Smooth muscle cell (in vitro differentiated cells): ENCODE data around the gene HEMK1. TPM values are rescaled to one million over a fixed set of nuclear protein-coding genes. Genes with fewer than 3 reads are reported as not detected.

Experiments used
- DNase-seq: peaks from one replicate; lab custom pipeline; 2025; ENCODE audit not compliant: unreplicated experiment; lab: John Stamatoyannopoulos, UW
- H2AFZ ChIP-seq: fragments of 200-600 bp; sonication (generic); 2 replicates; pipeline ENCODE4 v1.6.0; 2016; ENCODE audit warnings: antibody characterized with exemption, low read depth, mild to moderate bottlenecking
- H3F3A ChIP-seq: fragments of 200-600 bp; sonication (generic); 2 replicates; pipeline ENCODE4 v1.6.0; 2017; ENCODE audit warnings: antibody characterized with exemption, low read depth
- H3K27ac ChIP-seq: fragments of 200-600 bp; sonication (generic); 2 replicates; pipeline ENCODE4 v1.5.1; 2016; ENCODE audit warnings: low read depth, mild to moderate bottlenecking
- H3K27me3 ChIP-seq: fragments of 200-600 bp; sonication (generic); 2 replicates; pipeline ENCODE4 v1.6.1; 2016; ENCODE audit warnings: low read depth, mild to moderate bottlenecking
- H3K36me3 ChIP-seq: fragments of 200-600 bp; sonication (generic); 2 replicates; pipeline ENCODE4 v1.5.1; 2016; ENCODE audit warnings: low read depth
- H3K4me1 ChIP-seq: fragments of 200-600 bp; sonication (generic); 2 replicates; pipeline ENCODE4 v1.5.1; 2016; ENCODE audit warnings: low read depth
- H3K4me2 ChIP-seq: fragments of 200-600 bp; sonication (generic); 2 replicates; pipeline ENCODE4 v1.6.0; 2016; ENCODE audit warnings: mild to moderate bottlenecking
- H3K4me3 ChIP-seq: fragments of 200-600 bp; sonication (generic); 2 replicates; pipeline ENCODE4 v1.5.1; 2016; ENCODE audit warnings: mild to moderate bottlenecking
- H3K79me2 ChIP-seq: fragments of 200-600 bp; sonication (generic); 2 replicates; pipeline ENCODE4 v1.6.0; 2016; ENCODE audit warnings: low read depth, mild to moderate bottlenecking
- H3K9ac ChIP-seq: fragments of 200-600 bp; sonication (generic); 2 replicates; pipeline ENCODE4 v1.6.0; 2016; ENCODE audit warnings: low read depth
- H3K9me3 ChIP-seq: fragments of 200-600 bp; sonication (generic); replicated peaks from 2 replicates; pipeline ENCODE4 v1.5.1; 2016; ENCODE audit warnings: low read depth
- H4K20me1 ChIP-seq: fragments of 200-600 bp; sonication (generic); 2 replicates; pipeline ENCODE4 v1.6.0; 2016; ENCODE audit warnings: low read depth
- CTCF ChIP-seq: fragments of 200-600 bp; sonication (generic); IDR thresholded peaks from 2 replicates; pipeline ENCODE4 v1.5.1; 2017; ENCODE audit warnings: borderline replicate concordance, mild to moderate bottlenecking, antibody characterized with exemption; ENCODE audit not compliant: insufficient read depth, poor library complexity, severe bottlenecking
- WGBS: methylation state at CpG from one replicate; pipeline ENCODE4 v1.1.7; 2016; ENCODE audit warnings: low lambda C conversion rate; 5-methylcytosine and 5-hydroxymethylcytosine counted together
- polyA plus RNA-seq: library from polyadenylated mRNA; unstranded; fragments of >200 nt; fragmentation: Nextera tagmentation; extraction: Ambion mirVana; gene quantifications from 2 replicates; pipeline ENCODE4 v1.2.1, GENCODE V29; 2016
- total RNA-seq: library from RNA; depleted of rRNA; stranded (reverse); fragments of >200 nt; gene quantifications from 2 replicates; pipeline ENCODE4 v1.2.3, GENCODE V29; 2014

The HEMK1 gene
- total and polyA plus RNA-seq, 2 experiments from 2014 or later, result 15.3 to 28.3 TPM

GRCh38 chr3:50580683-50581458 is 11.5 kb downstream of the HEMK1 start:
- H3K9ac ChIP-seq, result no peak overlapping the region
- no peaks in the 10 kb centered on the region for H3K36me3 ChIP-seq
- no peak overlapping the region for H3K4me3 ChIP-seq
- TF ChIP-seq CTCF, result no peak
- no peaks in the 10 kb centered on the region for H3F3A ChIP-seq
- no peak overlapping the region for H3K27ac ChIP-seq
- H4K20me1 ChIP-seq, result no peaks in the 10 kb centered on the region
- no peak overlapping the region for H2AFZ ChIP-seq
- no peaks in the 10 kb centered on the region for H3K9me3 ChIP-seq
- no peak for DNase-seq
- no peaks in the 10 kb centered on the region for H3K79me2 ChIP-seq
- H3K4me2 ChIP-seq, result no peak overlapping the region
- no peaks in the 10 kb centered on the region for H3K4me1 ChIP-seq
- 93% methylated on average over 9 of the region's 9 CpGs for WGBS
- no peaks in the 10 kb centered on the region for H3K27me3 ChIP-seq

- no peak overlapping the region for H2AFZ ChIP-seq
- H3K27ac ChIP-seq, result no peak overlapping the region
- no peaks in the 10 kb centered on the region for H3K79me2 ChIP-seq
- no peak overlapping the region for H3K4me2 ChIP-seq
- no peak for DNase-seq
- H3F3A ChIP-seq, result no peaks in the 10 kb centered on the region
- H3K9ac ChIP-seq, result no peak overlapping the region
- no peaks in the 10 kb centered on the region for H3K4me1 ChIP-seq
- H4K20me1 ChIP-seq, result no peaks in the 10 kb centered on the region
- TF ChIP-seq CTCF, result no peak
- 97% methylated on average over 2 of the region's 2 CpGs for WGBS
- no peaks in the 10 kb centered on the region for H3K9me3 ChIP-seq
- no peak overlapping the region for H3K4me3 ChIP-seq
- H3K36me3 ChIP-seq, result no peaks in the 10 kb centered on the region
- no peaks in the 10 kb centered on the region for H3K27me3 ChIP-seq
Observed at GRCh38 chr3:50581459-50581842, 12.1 kb downstream of the HEMK1 start.

DNA sequence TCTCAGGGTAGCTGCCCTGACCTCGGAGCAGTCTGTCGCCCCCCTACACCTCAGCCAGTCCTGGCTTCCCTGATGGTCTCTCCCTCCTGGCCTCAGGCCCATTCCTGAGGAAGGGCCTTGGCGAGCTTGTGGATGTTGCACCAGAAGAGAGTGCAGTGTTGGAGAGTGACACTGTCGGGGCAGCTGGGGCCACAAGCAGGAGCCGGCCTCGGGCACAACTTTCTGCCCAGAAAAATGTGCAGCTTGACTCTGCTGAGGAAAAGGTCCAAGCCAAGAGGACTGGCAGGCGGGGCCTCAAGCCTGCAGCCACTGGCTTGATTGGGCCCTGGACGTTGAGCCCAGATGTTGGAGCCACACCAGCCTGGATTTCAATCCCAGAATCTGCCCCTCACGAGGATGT is 12.8 kb downstream of the HEMK1 start:
- H3K27ac ChIP-seq, result no peak overlapping the region
- H3K4me3 ChIP-seq, result no peak overlapping the region
- no peak overlapping the region for H3K9ac ChIP-seq
- no peak for TF ChIP-seq CTCF
- H4K20me1 ChIP-seq, result no peaks in the 10 kb centered on the region
- H3F3A ChIP-seq, result no peaks in the 10 kb centered on the region
- no peaks in the 10 kb centered on the region for H3K9me3 ChIP-seq
- no peaks in the 10 kb centered on the region for H3K79me2 ChIP-seq
- no peaks in the 10 kb centered on the region for H3K36me3 ChIP-seq
- no peak overlapping the region for H3K4me2 ChIP-seq
- H3K4me1 ChIP-seq, result no peaks in the 10 kb centered on the region
- WGBS, result 85% methylated on average over 9 of the region's 9 CpGs
- no peaks in the 10 kb centered on the region for H3K27me3 ChIP-seq
- H2AFZ ChIP-seq, result no peak overlapping the region
- no peak for DNase-seq

GRCh38 chr3:50583897-50584296 is 14.6 kb downstream of the HEMK1 start:
- 99% methylated on average over 6 of the region's 6 CpGs for WGBS
- no peaks in the 10 kb centered on the region for H3K4me1 ChIP-seq
- TF ChIP-seq CTCF, result no peak
- H3K9ac ChIP-seq, result no peak overlapping the region
- no peaks in the 10 kb centered on the region for H3F3A ChIP-seq
- DNase-seq, result no peak
- H3K4me3 ChIP-seq, result no peak overlapping the region
- H3K79me2 ChIP-seq, result no peaks in the 10 kb centered on the region
- H2AFZ ChIP-seq, result no peak overlapping the region
- H3K36me3 ChIP-seq, result no peaks in the 10 kb centered on the region
- H3K27ac ChIP-seq, result no peak overlapping the region
- no peaks in the 10 kb centered on the region for H4K20me1 ChIP-seq
- no peaks in the 10 kb centered on the region for H3K9me3 ChIP-seq
- no peak overlapping the region for H3K4me2 ChIP-seq
- no peaks in the 10 kb centered on the region for H3K27me3 ChIP-seq
